GM12892 (cell line): ENCODE measurements around the gene G2E3. TPM values are rescaled to one million over a fixed set of nuclear protein-coding genes. Genes with fewer than 3 reads are reported as not detected.

Experiments used
- DNase-seq: peaks from one replicate; pipeline ENCODE4 v3.0.0; 2011; ENCODE audit not compliant: insufficient read length
- FAIRE-seq: peaks from 2 replicates; lab custom pipeline; 2011; peaks lifted over from hg19 to GRCh38; lab: Jason Lieb, UNC
- POLR2A ChIP-seq: IDR thresholded peaks from 2 replicates; pipeline ENCODE4 v1.6.1; 2011; ENCODE audit warnings: low read depth, low read length, control low read depth
- POLR2AphosphoS5 ChIP-seq: IDR thresholded peaks from 2 replicates; pipeline ENCODE4 v1.6.1; 2011; ENCODE audit warnings: low read depth, low read length, control low read depth
- TAF1 ChIP-seq: IDR thresholded peaks from 2 replicates; pipeline ENCODE4 v1.6.1; 2011; ENCODE audit warnings: low read depth, mild to moderate bottlenecking, control low read depth, low read length, borderline replicate concordance
- polyA plus RNA-seq: library from polyadenylated mRNA; unstranded; fragments of >200 nt; gene quantifications from one replicate; pipeline ENCODE4 v1.2.1, GENCODE V29; 2012; ENCODE audit warnings: missing spikeins, inconsistent platforms; ENCODE audit not compliant: missing spikeins

Gene G2E3, protein sequence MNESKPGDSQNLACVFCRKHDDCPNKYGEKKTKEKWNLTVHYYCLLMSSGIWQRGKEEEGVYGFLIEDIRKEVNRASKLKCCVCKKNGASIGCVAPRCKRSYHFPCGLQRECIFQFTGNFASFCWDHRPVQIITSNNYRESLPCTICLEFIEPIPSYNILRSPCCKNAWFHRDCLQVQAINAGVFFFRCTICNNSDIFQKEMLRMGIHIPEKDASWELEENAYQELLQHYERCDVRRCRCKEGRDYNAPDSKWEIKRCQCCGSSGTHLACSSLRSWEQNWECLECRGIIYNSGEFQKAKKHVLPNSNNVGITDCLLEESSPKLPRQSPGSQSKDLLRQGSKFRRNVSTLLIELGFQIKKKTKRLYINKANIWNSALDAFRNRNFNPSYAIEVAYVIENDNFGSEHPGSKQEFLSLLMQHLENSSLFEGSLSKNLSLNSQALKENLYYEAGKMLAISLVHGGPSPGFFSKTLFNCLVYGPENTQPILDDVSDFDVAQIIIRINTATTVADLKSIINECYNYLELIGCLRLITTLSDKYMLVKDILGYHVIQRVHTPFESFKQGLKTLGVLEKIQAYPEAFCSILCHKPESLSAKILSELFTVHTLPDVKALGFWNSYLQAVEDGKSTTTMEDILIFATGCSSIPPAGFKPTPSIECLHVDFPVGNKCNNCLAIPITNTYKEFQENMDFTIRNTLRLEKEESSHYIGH
- 10.2 TPM for polyA plus RNA-seq

GRCh38 chr14:30558675-30559555 lies at the start of gene G2E3:
Gene G2E3, plus strand, starts transcription at chr14:30559158. Its CDS starts 21,922 bp downstream, at chr14:30581080.
- FAIRE-seq (peak; percentile 97), DNase-seq (peak; percentile 77)
- TF ChIP-seq TAF1 (no peak), POLR2AphosphoS5 (peak; percentile 79), POLR2A (peak; percentile 84)

GRCh38 chr14:30517737-30518136 lies 41.2 kb upstream of the G2E3 start:
- no peak for FAIRE-seq
- DNase-seq, result no peak
- TF ChIP-seq TAF1 (no peak), POLR2AphosphoS5 (no peak), POLR2A (no peak)

GRCh38 chr14:30518867-30519560 lies 39.9 kb upstream of the G2E3 start:
- DNase-seq (no peak), FAIRE-seq (no peak)
- TF ChIP-seq TAF1 (no peak), POLR2A (no peak), POLR2AphosphoS5 (no peak)

GRCh38 chr14:30519961-30520360 lies 39.0 kb upstream of the G2E3 start:
- no peak for TF ChIP-seq POLR2A
- TF ChIP-seq TAF1, result no peak
- TF ChIP-seq POLR2AphosphoS5, result no peak
- DNase-seq, result no peak
- no peak for FAIRE-seq

- no peak for TF ChIP-seq POLR2A
- no peak for TF ChIP-seq POLR2AphosphoS5
- no peak for TF ChIP-seq TAF1
- no peak for FAIRE-seq
- no peak for DNase-seq
Observed at GRCh38 chr14:30520536-30520935, 38.4 kb upstream of the G2E3 start.

DNA sequence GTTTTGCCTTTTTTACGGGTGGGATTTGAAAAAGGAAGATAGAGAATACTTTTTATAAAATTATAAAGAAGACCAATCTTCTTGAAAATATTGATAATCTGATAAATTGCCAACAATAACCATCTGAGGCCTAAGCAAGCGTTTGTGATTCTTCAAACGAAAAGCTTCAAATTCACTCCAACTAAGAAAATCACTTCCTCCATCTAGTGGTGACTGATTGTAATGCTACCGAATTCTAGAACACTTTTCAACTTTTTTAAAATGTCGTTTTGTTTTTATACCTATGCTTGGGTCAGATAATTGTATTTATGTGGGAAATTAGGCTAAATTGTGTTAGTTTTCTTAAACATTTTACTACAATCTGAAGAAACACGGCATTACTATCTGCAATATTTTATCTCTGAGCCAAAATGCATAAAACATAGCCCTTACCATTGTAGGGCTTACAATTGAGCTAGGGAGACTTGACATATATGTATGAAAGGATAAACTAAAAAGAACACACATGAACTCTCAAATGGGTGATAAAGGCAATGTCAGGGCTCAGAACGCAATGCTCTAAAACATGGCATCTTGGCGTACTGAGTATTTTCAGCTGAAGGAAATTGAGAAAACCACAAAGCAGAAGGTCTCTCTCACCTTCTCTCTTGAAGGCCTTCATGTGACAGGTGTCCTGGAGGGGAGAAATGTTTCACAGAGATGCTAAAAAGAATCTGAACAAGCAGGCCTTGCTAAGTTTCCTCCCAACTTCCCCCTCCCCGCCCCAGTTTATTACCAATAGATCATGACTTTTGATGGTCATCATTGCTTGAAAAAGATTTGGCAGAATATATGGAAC lies 36.8 kb upstream of the G2E3 start:
- TF ChIP-seq TAF1 (no peak), POLR2A (no peak), POLR2AphosphoS5 (no peak)
- FAIRE-seq, result peak; percentile 38
- DNase-seq, result no peak

- TF ChIP-seq POLR2AphosphoS5 (no peak), POLR2A (no peak), TAF1 (no peak)
- DNase-seq (no peak), FAIRE-seq (no peak)
Observed at GRCh38 chr14:30525833-30526232, 33.1 kb upstream of the G2E3 start.

GRCh38 chr14:30527196-30527595 lies 31.8 kb upstream of the G2E3 start:
- FAIRE-seq (no peak), DNase-seq (no peak)
- TF ChIP-seq TAF1 (no peak), POLR2AphosphoS5 (no peak), POLR2A (no peak)

- no peak for DNase-seq
- no peak for FAIRE-seq
- TF ChIP-seq POLR2AphosphoS5, result no peak
- TF ChIP-seq TAF1, result no peak
- no peak for TF ChIP-seq POLR2A
Observed at GRCh38 chr14:30528119-30528518, 30.8 kb upstream of the G2E3 start.
